ENCODE results near the gene NLK.

NLK gene

DNA sequence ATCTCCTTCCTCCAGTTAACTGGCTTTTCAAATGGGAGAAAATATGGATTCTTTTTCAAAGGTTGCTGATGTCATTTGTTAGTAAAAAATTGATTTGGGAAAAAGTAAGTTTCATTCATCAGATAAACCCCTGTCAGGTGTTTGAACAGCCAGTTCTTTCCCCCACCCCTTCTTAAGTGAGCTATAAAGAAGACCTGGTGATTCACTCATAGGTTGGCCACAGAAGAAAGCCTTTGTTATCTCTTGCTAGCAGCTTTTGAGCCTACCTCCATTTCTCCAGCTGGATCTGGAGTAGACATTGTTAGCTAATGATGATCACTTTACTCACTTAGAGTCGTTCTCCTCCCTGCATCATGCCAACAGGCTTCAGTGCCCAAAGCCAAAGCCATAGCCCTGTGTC is 63.0 kb downstream of the NLK start:
- DNase-seq (ENCODE audit: low read depth): no peak
- TF ChIP-seq, protein P1, sequence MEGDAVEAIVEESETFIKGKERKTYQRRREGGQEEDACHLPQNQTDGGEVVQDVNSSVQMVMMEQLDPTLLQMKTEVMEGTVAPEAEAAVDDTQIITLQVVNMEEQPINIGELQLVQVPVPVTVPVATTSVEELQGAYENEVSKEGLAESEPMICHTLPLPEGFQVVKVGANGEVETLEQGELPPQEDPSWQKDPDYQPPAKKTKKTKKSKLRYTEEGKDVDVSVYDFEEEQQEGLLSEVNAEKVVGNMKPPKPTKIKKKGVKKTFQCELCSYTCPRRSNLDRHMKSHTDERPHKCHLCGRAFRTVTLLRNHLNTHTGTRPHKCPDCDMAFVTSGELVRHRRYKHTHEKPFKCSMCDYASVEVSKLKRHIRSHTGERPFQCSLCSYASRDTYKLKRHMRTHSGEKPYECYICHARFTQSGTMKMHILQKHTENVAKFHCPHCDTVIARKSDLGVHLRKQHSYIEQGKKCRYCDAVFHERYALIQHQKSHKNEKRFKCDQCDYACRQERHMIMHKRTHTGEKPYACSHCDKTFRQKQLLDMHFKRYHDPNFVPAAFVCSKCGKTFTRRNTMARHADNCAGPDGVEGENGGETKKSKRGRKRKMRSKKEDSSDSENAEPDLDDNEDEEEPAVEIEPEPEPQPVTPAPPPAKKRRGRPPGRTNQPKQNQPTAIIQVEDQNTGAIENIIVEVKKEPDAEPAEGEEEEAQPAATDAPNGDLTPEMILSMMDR (IDR thresholded peaks at IDR 0.05; ENCODE audit: insufficient read depth, low read depth, low read length, missing control alignments): no peak
- H3K4me3 ChIP-seq (ENCODE audit: low read depth, low read length): no peak overlapping the region

DNA sequence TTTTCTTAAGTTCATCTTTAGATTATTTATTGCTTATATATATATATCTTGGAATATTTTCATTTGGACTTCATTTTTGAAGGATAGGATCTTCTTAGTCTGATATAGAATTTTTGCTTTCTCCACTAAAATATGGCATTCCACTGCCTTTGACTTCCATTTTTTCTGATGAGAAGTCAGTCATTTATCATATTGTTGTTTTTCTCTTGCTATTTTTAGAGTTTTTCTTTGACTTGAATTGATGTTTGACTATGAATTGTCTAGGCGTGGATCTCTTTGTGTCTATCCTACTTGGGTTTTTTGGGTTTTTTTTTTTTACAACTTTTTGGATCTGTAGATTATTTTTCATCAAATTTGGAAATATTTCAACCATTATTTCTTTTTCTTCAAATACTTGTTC is 67.7 kb downstream of the NLK start:
- no peak overlapping the region for H3K4me3 ChIP-seq (ENCODE audit: low read depth, low read length)
- TF ChIP-seq, protein P1 (IDR thresholded peaks at IDR 0.05; ENCODE audit: insufficient read depth, low read depth, low read length, missing control alignments): no peak
- no peak for DNase-seq (ENCODE audit: low read depth)

DNA sequence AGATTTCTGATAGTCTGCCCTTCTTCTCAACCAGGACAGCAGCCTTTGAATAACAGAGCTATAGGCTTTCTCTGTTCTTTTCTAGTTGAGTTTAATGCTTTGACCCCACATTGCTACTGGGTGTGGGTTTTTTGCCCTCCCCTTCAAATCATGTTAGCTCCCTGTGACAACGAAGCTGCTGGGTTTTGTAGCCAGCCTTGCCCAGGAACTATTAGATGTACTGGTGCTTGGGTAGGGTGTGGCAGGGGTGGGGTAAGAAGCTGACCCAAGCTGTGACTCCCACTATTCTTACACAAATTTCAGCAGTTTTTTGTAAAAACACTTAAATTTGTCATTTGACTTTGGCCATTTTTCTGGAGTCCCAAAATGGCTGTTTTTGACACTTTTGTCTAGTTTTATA is 69.7 kb downstream of the NLK start:
- H3K4me3 ChIP-seq (ENCODE audit: low read depth, low read length): no peak overlapping the region
- DNase-seq (ENCODE audit: low read depth): no peak
- TF ChIP-seq, protein P1 (IDR thresholded peaks at IDR 0.05; ENCODE audit: insufficient read depth, low read depth, low read length, missing control alignments): no peak

DNA sequence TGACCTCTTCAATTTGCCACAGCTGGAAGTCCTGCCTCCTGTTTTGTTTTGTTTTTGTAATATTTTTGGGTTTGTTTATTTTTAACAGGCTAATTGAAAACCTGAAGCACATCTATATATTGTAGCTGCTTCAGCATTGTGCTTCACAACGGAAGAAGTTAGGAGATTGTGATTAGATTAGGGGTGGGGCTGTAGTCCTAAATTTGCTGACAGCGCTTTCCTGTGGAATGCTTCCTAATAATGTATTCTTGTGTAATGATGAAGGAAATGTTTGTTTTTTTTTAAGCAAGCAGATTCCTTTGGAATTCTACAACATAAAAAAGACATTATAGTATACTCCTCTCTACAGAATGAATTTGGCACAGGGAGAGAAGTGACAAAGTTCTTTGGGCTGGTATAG is 70.1 kb downstream of the NLK start:
- no peak for DNase-seq (ENCODE audit: low read depth)
- H3K4me3 ChIP-seq (ENCODE audit: low read depth, low read length): no peak overlapping the region
- TF ChIP-seq, protein P1 (IDR thresholded peaks at IDR 0.05; ENCODE audit: insufficient read depth, low read depth, low read length, missing control alignments): no peak

DNA sequence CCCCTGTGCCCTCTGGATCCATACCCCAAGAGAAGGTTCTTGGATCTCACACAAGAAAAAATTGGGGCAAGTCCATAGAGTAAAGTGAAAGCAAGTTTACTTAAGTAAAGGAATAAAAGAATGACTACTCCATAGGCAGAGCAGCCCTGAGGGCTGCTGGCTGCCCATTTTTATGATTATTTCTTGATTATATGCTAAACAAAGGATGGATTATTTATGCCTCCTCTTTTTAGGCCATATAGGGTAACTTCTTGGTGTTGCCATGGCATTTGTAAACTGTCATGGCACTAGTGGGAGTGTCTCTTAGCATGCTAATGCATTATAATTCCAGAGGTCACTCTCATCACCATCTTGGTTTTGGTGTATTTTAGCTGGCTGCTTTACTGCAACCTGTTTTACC is 70.8 kb downstream of the NLK start:
- H3K4me3 ChIP-seq (ENCODE audit: low read depth, low read length): no peak overlapping the region
- TF ChIP-seq, protein P1 (IDR thresholded peaks at IDR 0.05; ENCODE audit: insufficient read depth, low read depth, low read length, missing control alignments): no peak
- DNase-seq (ENCODE audit: low read depth): no peak

DNA sequence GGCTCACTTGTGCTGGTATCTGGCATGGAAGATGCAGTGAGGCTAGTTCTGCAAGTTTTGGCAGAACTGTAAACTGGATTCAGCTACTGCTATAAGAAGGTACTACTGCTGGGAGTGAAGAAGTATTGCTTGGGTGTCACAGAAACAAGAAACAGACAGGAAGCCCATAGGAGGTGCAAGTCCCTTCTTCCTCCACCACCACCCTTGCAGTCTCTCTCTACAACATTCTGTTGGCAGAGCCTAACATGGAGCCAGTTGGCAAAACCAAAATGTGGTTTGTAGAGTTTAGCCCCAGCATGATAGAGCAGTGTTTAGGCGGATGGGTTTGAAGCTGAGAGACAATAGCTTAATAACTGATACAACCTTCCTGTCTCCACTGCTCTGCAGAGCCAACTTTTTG is 72.6 kb downstream of the NLK start:
- TF ChIP-seq, protein P1 (IDR thresholded peaks at IDR 0.05; ENCODE audit: insufficient read depth, low read depth, low read length, missing control alignments): no peak
- DNase-seq (ENCODE audit: low read depth): peak; percentile 2
- H3K4me3 ChIP-seq (ENCODE audit: low read depth, low read length): no peak overlapping the region

DNA sequence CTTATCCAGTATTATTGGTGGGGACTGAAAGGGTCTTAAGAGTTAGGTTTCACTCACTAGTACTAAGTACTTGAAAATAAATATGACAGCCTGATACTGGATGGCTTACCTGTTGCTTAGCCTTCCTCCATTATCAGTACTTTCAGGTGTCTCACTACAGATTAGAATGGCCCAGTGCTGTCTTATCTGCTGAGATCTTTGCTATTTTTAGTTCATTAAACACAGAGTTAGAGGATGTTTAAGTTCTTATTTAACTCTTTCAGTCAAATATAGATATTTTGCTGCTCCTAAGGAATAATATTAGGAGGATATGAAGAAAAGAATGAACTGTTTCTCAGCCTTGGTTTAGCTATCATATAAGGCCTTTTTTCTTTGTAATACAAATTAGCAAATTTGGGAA is 74.8 kb downstream of the NLK start:
- TF ChIP-seq, protein P1 (IDR thresholded peaks at IDR 0.05; ENCODE audit: insufficient read depth, low read depth, low read length, missing control alignments): no peak
- DNase-seq (ENCODE audit: low read depth): no peak
- H3K4me3 ChIP-seq (ENCODE audit: low read depth, low read length): no peak overlapping the region

Data from GM12865 (cell line).